ENCODE data around the gene GOLM1. TPM values are rescaled to one million over a fixed set of nuclear protein-coding genes. Genes with fewer than 3 reads are reported as not detected.

Gene GOLM1
- total RNA-seq, 1 donor from 2014 or later, result 3.7 TPM

DNA sequence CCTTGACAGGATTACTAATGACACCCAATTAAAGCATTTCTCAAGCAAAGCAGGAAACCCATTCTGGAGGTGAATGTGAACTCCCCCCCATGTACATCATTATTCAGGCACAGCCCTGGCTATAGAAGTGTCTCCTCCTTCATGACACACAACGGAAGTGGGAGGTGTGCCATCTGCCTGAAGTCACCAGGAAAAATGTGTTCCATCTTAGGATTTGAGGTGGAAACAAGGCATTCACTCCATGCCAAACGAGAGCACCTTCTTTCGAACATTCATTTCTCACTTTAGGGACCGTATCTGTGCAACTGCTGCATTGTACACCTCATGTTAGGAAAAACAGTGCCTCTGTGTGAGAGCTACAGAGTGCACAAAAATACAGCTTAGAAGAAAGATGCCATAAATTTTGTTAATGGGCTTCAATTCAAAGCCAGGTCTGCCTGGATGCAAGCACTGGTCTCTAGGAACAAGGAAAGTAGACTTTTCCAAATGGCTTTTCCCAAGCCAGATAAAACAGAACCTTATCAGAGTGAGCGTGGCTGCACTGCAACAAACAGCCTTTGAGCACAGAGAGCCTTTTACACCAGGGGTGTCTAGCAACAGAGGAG is 19.4 kb downstream of the GOLM1 start:
- TF ChIP-seq, protein P1, sequence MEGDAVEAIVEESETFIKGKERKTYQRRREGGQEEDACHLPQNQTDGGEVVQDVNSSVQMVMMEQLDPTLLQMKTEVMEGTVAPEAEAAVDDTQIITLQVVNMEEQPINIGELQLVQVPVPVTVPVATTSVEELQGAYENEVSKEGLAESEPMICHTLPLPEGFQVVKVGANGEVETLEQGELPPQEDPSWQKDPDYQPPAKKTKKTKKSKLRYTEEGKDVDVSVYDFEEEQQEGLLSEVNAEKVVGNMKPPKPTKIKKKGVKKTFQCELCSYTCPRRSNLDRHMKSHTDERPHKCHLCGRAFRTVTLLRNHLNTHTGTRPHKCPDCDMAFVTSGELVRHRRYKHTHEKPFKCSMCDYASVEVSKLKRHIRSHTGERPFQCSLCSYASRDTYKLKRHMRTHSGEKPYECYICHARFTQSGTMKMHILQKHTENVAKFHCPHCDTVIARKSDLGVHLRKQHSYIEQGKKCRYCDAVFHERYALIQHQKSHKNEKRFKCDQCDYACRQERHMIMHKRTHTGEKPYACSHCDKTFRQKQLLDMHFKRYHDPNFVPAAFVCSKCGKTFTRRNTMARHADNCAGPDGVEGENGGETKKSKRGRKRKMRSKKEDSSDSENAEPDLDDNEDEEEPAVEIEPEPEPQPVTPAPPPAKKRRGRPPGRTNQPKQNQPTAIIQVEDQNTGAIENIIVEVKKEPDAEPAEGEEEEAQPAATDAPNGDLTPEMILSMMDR (IDR thresholded peaks at IDR 0.05; ENCODE audit: borderline replicate concordance), result no peak
- intact Hi-C loops (cut with micrococcal nuclease), result no loop called here
- no peak overlapping the region for H3K4me3 ChIP-seq
- H3K4me1 ChIP-seq, result no peaks in the 10 kb centered on the region
- no peaks in the 10 kb centered on the region for H3K27me3 ChIP-seq (ENCODE audit: low read depth)
- no peak overlapping the region for H3K27ac ChIP-seq (replicated peaks)
- no peak for DNase-seq
- no peaks in the 10 kb centered on the region for H3K9me3 ChIP-seq (replicated peaks)
- no peaks in the 10 kb centered on the region for H3K36me3 ChIP-seq

DNA sequence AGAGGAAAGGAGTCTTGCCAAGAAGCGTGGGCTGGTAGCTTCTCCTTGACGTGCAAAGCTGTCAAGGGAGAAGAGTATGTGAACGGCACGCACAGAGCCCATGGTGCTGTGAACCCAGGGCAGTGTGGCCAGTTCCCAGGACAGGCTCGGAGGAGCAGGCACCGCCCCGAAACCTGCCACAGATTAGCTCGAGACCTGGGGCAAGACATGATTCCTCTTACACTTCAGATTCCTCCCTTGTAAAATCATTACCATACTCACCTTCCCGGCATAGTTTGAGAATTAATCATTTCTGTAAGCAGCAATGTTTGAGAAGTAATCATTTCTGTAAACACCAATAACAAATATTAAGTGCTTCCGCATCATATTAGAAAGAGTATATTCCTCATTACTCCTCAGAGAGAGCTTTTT is 19.9 kb downstream of the GOLM1 start:
- H3K4me1 ChIP-seq, result no peaks in the 10 kb centered on the region
- H3K27me3 ChIP-seq (ENCODE audit: low read depth), result no peaks in the 10 kb centered on the region
- no peaks in the 10 kb centered on the region for H3K36me3 ChIP-seq
- no peaks in the 10 kb centered on the region for H3K9me3 ChIP-seq (replicated peaks)
- no peak overlapping the region for H3K4me3 ChIP-seq
- H3K27ac ChIP-seq (replicated peaks), result no peak overlapping the region
- DNase-seq, result no peak
- TF ChIP-seq, protein P1 (IDR thresholded peaks at IDR 0.05; ENCODE audit: borderline replicate concordance), result no peak
- intact Hi-C loops (cut with micrococcal nuclease), result no loop called here

DNA sequence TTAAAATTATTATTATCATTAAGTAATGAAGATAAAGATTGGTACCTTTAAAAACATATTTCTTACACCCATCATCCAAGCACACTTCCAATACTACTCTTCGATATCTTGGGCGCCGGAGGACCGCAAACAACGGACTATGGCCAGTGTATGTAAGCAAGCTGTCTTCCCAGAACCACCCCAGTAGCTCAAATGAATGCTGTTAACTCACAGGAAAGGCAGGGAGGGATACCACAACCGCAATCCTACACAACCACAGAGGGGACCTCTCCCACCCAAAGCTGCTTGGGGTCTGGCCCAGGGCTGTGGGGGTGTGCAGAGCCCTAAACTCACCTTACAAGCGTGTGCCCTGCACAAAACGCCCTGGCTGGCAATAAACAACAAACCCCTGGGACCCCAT is 20.6 kb downstream of the GOLM1 start:
- Histone ChIP-seq H3K27ac (replicated peaks) (no peak overlapping the region), H3K27me3 (ENCODE audit: low read depth) (no peaks in the 10 kb centered on the region), H3K4me1 (no peaks in the 10 kb centered on the region), H3K36me3 (no peaks in the 10 kb centered on the region), H3K4me3 (no peak overlapping the region), H3K9me3 (replicated peaks) (no peaks in the 10 kb centered on the region)
- no peak for DNase-seq
- intact Hi-C loops (cut with micrococcal nuclease), result no loop called here
- TF ChIP-seq, protein P1 (IDR thresholded peaks at IDR 0.05; ENCODE audit: borderline replicate concordance), result no peak

DNA sequence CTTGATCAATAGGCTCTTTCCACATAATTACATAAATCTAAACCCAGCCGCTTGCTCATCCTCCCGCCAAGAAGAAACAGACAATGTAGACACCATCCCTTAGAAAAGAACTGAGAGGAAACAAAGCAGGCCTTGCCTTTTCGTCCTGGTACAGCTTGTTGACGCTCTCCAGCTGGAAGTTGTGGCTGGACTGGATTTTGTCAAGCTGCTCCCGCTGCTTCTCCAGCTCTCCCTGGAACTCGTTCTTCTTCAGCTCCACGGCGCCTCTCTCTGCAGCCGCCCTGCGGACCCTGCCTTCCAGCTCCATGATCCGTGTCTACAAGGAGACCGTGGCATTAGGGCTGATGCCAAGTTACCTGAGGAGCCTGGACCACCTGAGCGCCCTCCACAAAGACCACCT is 22.1 kb downstream of the GOLM1 start:
- TF ChIP-seq, protein P1 (IDR thresholded peaks at IDR 0.05; ENCODE audit: borderline replicate concordance), result no peak
- intact Hi-C loops (cut with micrococcal nuclease), result no loop called here
- Histone ChIP-seq H3K27ac (replicated peaks) (no peak overlapping the region), H3K9me3 (replicated peaks) (no peaks in the 10 kb centered on the region), H3K36me3 (no peaks in the 10 kb centered on the region), H3K4me3 (no peak overlapping the region), H3K4me1 (no peaks in the 10 kb centered on the region), H3K27me3 (ENCODE audit: low read depth) (no peaks in the 10 kb centered on the region)
- DNase-seq, result no peak

DNA sequence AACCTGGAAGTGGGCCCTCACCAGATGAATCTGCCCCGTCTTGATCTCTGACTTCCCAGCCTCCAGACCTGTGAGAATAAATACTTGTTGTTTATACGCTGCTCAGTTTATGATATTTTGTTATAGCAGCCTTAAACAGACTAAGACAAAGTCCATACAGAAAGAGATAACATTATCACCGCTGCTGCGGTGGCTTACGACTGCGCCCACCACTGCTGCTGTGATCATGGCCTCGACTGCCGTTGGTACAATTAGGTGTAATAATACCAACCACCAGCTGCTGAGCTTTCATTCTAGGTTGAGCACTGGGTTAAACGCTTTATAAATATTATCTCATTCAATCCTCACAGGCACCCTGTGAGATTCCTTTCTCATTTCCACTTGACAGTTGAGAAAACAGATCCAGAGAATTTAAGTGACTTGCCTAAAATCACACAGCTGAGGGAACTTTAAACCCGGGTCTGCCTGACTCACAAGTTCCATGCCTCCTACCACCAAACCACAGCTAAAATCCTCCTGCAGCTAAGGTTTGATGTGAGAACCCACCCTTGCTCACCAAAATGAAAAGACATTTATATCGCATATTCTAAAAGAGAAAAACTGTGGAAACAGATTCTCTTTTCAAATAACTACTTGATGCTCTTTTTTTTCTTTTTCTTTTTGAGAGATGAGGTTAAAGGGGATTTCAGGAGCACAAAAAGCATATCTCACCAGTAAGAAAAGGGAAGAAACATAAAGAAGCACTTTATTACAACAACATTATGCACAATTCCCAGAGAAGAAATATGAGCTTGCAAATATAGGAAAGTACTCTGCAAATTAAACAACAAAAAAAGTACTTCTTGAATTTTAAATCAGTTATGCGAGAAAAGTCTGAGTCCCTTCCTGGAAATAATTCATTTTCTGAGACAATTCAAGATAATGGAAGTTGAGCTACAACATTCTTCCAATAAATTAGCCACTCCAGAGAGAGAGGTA is 23.9 kb downstream of the GOLM1 start:
- H3K4me1 ChIP-seq, result no peaks in the 10 kb centered on the region
- H3K4me3 ChIP-seq, result no peak overlapping the region
- TF ChIP-seq, protein P1 (IDR thresholded peaks at IDR 0.05; ENCODE audit: borderline replicate concordance), result no peak
- DNase-seq, result no peak
- H3K27me3 ChIP-seq (ENCODE audit: low read depth), result no peaks in the 10 kb centered on the region
- H3K36me3 ChIP-seq, result no peaks in the 10 kb centered on the region
- H3K9me3 ChIP-seq (replicated peaks), result no peaks in the 10 kb centered on the region
- no peak overlapping the region for H3K27ac ChIP-seq (replicated peaks)
- intact Hi-C loops (cut with micrococcal nuclease), result no loop called here

All from left ventricle myocardium inferior (tissue), 1 donor.